OCI-LY3 (cell line): Measurements from ENCODE around the gene ZDHHC14.

Experiments used
- EZH2phosphoT487 ChIP-seq: fragments of 200-600 bp; shearing (Covaris generic); IDR thresholded peaks from 2 replicates; pipeline ENCODE4 v1.6.1; 2018; ENCODE audit warnings: antibody characterized with exemption, mixed run types, low read depth
- TF ChIP-seq, protein P1 (sequence below): fragments of 200-600, 300-600 bp; sonication (generic); IDR thresholded peaks from 2 replicates; pipeline ENCODE4 v1.5.1; 2014; ENCODE audit warnings: antibody characterized with exemption, low read length, low read depth

DNA sequence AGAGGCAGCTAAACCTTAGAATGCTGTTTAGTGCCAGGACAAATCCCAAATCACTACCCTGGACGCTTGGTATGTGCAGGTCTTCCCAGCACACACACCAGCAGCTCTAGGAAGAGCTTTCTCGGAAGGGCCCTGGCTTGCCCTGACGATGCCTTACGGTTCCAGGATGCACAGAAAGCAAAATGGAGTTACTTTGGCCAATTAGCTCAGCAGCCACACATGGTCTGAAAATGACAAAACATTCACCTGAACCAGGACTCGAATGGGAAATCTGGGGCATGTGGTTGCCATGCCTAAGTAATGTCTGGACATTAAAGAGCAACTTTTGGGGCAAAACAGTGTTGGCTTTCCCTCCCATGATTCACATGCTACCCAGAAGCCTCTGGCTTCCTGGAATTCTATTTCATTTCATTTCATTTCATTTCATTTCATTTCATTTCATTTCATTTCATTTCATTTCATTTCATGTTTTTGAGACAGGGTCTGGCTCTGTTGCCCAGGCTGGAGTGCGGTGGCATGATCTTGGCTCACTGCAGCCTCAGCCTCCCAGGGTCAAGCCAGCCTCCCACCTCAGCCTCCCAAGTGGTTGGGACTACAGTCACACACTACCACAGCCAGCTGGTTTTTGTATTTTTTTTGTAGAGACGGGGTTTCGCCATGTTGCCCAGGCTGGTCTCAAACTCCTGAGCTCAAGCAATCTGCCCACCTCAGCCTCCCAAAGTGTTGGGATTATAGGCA lies 153.3 kb downstream of the ZDHHC14 start:
- TF ChIP-seq, protein P1, sequence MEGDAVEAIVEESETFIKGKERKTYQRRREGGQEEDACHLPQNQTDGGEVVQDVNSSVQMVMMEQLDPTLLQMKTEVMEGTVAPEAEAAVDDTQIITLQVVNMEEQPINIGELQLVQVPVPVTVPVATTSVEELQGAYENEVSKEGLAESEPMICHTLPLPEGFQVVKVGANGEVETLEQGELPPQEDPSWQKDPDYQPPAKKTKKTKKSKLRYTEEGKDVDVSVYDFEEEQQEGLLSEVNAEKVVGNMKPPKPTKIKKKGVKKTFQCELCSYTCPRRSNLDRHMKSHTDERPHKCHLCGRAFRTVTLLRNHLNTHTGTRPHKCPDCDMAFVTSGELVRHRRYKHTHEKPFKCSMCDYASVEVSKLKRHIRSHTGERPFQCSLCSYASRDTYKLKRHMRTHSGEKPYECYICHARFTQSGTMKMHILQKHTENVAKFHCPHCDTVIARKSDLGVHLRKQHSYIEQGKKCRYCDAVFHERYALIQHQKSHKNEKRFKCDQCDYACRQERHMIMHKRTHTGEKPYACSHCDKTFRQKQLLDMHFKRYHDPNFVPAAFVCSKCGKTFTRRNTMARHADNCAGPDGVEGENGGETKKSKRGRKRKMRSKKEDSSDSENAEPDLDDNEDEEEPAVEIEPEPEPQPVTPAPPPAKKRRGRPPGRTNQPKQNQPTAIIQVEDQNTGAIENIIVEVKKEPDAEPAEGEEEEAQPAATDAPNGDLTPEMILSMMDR = no peak
- no peak for TF ChIP-seq EZH2phosphoT487
